Endothelial cell of umbilical vein (primary cell): ENCODE results near the gene ANKRD44. TPM values are rescaled to one million over a fixed set of nuclear protein-coding genes. Genes with fewer than 3 reads are reported as not detected.

ENCODE experiments used
- BruUV-seq: library from RNA; stranded (reverse); fragments of 400-500 nt; replicated peaks from 2 replicates; lab custom pipeline; 2021; lab: Mats Ljungman, UMichigan
- CTCF ChIA-PET: fragments of 300-600, 350-600 bp; sonication (Branson Sonifier 250); formaldehyde crosslinking; loops from one replicate; lab custom pipeline; 2021; ENCODE audit warnings: antibody characterized with exemption, inconsistent platforms; lab: Charles Lee
- POLR2A ChIA-PET: fragments of 300-600, 350-600 bp; sonication (Branson Sonifier 250); formaldehyde crosslinking; loops from one replicate; lab custom pipeline; 2021; ENCODE audit warnings: antibody characterized with exemption, inconsistent platforms; lab: Charles Lee
- DNase-seq: peaks from one replicate; pipeline ENCODE4 v3.0.0-alpha.2; 2011; ENCODE audit warnings: low read depth, low spot score
- FAIRE-seq: peaks from 2 replicates; lab custom pipeline; 2011; peaks lifted over from hg19 to GRCh38; lab: Jason Lieb, UNC
- H2AFZ ChIP-seq: 2 replicates; pipeline ENCODE4 v1.6.0; 2012; ENCODE audit warnings: low read depth, low read length, control low read depth, inconsistent platforms
- H3K27ac ChIP-seq: 2 replicates; pipeline ENCODE4 v1.5.1; 2011; ENCODE audit warnings: low read depth, mild to moderate bottlenecking, control low read depth, low read length, moderate library complexity; ENCODE audit not compliant: insufficient read depth
- H3K27me3 ChIP-seq, 2 experiments: 2 replicates each; pipeline versions ENCODE4 v1.6.0 to v1.6.1; 2011; ENCODE audit warnings: low read length in 2 of 2, mixed read lengths in 1 of 2; ENCODE audit not compliant: control insufficient read depth in 2 of 2, insufficient read depth in 2 of 2
- H3K36me3 ChIP-seq, 2 experiments: 2 replicates in 1 of 2; 3 replicates in 1 of 2; pipeline ENCODE4 v1.5.1; 2011; ENCODE audit warnings: low read length in 2 of 2, mild to moderate bottlenecking in 1 of 2, moderate library complexity in 1 of 2; ENCODE audit not compliant: control insufficient read depth in 2 of 2, insufficient read depth in 2 of 2; ENCODE audit errors: extremely low read depth in 1 of 2
- H3K4me1 ChIP-seq: 3 replicates; pipeline ENCODE4 v1.5.1; 2011; ENCODE audit warnings: mild to moderate bottlenecking, low read length; ENCODE audit not compliant: control insufficient read depth, insufficient read depth; ENCODE audit errors: extremely low read depth
- H3K4me2 ChIP-seq: 2 replicates; pipeline ENCODE4 v1.6.1; 2011; ENCODE audit warnings: low read length, control low read depth, mixed read lengths; ENCODE audit not compliant: insufficient read depth
- H3K4me3 ChIP-seq, 3 experiments: fragments of 200-600 bp in 1 of 3; sonication (generic), shearing (Covaris generic) in 1 of 3; replicated peaks in 1 of 3; 2 replicates each; pipeline ENCODE4 v1.5.1; 2011 to 2016; ENCODE audit warnings: control low read depth in 3 of 3, low read length in 3 of 3, mild to moderate bottlenecking in 2 of 3, inconsistent platforms in 1 of 3, low read depth in 1 of 3, moderate library complexity in 1 of 3; ENCODE audit not compliant: insufficient read depth in 1 of 3
- H3K79me2 ChIP-seq: 2 replicates; pipeline ENCODE4 v1.6.0; 2012; ENCODE audit warnings: low read length, inconsistent platforms; ENCODE audit not compliant: control insufficient read depth, insufficient read depth
- H3K9ac ChIP-seq: replicated peaks from 2 replicates; pipeline ENCODE3; 2011; ENCODE audit warnings: low read length, control low read depth; ENCODE audit not compliant: insufficient read depth; ENCODE audit errors: extremely low read depth
- H3K9me1 ChIP-seq: replicated peaks from 3 replicates; pipeline ENCODE4 v1.6.0; 2011; ENCODE audit warnings: mild to moderate bottlenecking, low read length; ENCODE audit not compliant: control insufficient read depth, insufficient read depth; ENCODE audit errors: extremely low read depth
- H3K9me3 ChIP-seq: replicated peaks from 2 replicates; pipeline ENCODE4 v1.5.1; 2012; ENCODE audit warnings: low read length, inconsistent platforms; ENCODE audit not compliant: control insufficient read depth, insufficient read depth
- H4K20me1 ChIP-seq: replicated peaks from 2 replicates; pipeline ENCODE3; 2011; ENCODE audit warnings: mild to moderate bottlenecking, low read length; ENCODE audit not compliant: control insufficient read depth, insufficient read depth; ENCODE audit errors: extremely low read depth
- FOS ChIP-seq: IDR thresholded peaks from 2 replicates; pipeline ENCODE4 v1.6.1; 2011; ENCODE audit warnings: mild to moderate bottlenecking, low read length, moderate library complexity, borderline replicate concordance; ENCODE audit not compliant: insufficient read depth
- GATA2 ChIP-seq: IDR thresholded peaks from 2 replicates; pipeline ENCODE4 v1.7.0; 2011; ENCODE audit warnings: low read depth, mild to moderate bottlenecking, moderate library complexity, mixed read lengths, low read length; ENCODE audit not compliant: insufficient read length, insufficient read depth
- JUN ChIP-seq: IDR thresholded peaks from 2 replicates; pipeline ENCODE4 v1.6.1; 2011; ENCODE audit warnings: borderline replicate concordance, low read depth; ENCODE audit not compliant: insufficient read length, insufficient read depth
- MYC ChIP-seq: IDR thresholded peaks from one replicate; pipeline ENCODE4 v1.6.1; 2011; ENCODE audit warnings: mild to moderate bottlenecking, low read depth, low read length
- dilution Hi-C: fragments of 300-500 bp; cut with MboI; formaldehyde crosslinking; loops from one replicate; pipeline ENCODE4 v1.15.0; 2019; ENCODE audit warnings: low sequenced_read_pairs; ENCODE audit not compliant: extremely low pct_ligation_motif_present
- intact Hi-C: fragments of 100-400 bp; cut with micrococcal nuclease; formaldehyde crosslinking; loops from one replicate; pipeline ENCODE4 v1.10.0; 2022
- polyA plus RNA-seq, 4 experiments: library from polyadenylated mRNA; depleted of rRNA in 3 of 4; stranded (reverse) in 3 of 4; unstranded in 1 of 4; fragments of >200 nt; gene quantifications; 2 replicates each; pipeline versions ENCODE4 v1.2.1 to v1.2.3, GENCODE V29; 2011 to 2012; ENCODE audit warnings: missing spikeins in 1 of 4
- total RNA-seq: library from RNA; stranded (reverse); gene quantifications from 2 replicates; pipeline ENCODE4 v1.2.3, GENCODE V29; 2021
- TF ChIP-seq, protein P1 (sequence below): IDR thresholded peaks from 2 replicates; pipeline ENCODE4 v1.6.1; 2011; ENCODE audit not compliant: insufficient read depth, insufficient read length
- TF ChIP-seq, protein P2 (sequence below), 2 donors: IDR thresholded peaks; 1 replicate in 1 of 2; 2 replicates in 1 of 2; pipeline ENCODE4 v1.5.1; 2011; ENCODE audit warnings: low read length in 2 of 2, mild to moderate bottlenecking in 2 of 2, moderate library complexity in 2 of 2, control low read depth in 1 of 2, inconsistent platforms in 1 of 2, low read depth in 1 of 2; ENCODE audit not compliant: insufficient read depth in 1 of 2; ENCODE audit errors: extremely low read depth in 1 of 2

The ANKRD44 gene
- total and polyA plus RNA-seq, 2 donors (not counting 3 experiments of a cell fraction or from before 2014, with no cell fraction given): 3.4 to 6.1 TPM

DNA sequence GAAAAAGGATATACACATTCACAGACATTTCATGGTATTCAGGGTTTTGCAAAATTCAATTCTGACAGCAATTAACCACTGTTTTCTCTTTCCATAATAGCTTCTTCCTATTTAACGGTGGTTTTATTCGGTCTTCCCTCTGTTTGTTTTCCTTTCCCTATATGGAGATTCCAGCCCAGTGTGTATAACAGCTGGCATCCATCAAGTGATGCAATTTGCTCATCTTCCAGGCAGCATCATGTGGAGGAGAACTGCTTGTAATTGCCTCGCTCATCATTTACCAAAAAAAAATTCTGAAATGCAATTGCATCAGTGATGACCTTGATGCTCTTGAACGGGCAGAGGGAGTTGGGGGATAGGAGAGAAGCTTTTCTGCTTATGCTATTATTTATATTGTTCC lies 218.1 kb downstream of the ANKRD44 start:
- DNase-seq (no peak), FAIRE-seq (no peak)
- Histone ChIP-seq H4K20me1 (no peaks in the 10 kb centered on the region), H3K4me2 (no peak overlapping the region), H3K4me1 (no peaks in the 10 kb centered on the region), H2AFZ (no peak overlapping the region), H3K9ac (no peak overlapping the region), H3K27me3 (no peaks in the 10 kb centered on the region), H3K4me3 (no peak overlapping the region), H3K9me3 (no peaks in the 10 kb centered on the region), H3K36me3 (no peaks in the 10 kb centered on the region), H3K79me2 (no peaks in the 10 kb centered on the region), H3K27ac (no peak overlapping the region), H3K9me1 (no peaks in the 10 kb centered on the region)
- no TSS peak for BruUV-seq
- POLR2A ChIA-PET: no interaction called here
- CTCF ChIA-PET: interaction anchor here (1.0 kb wide), 1 partner anchor 21 kb away, joined by 3 read pairs; no protein-coding TSS in a partner anchor
- dilution Hi-C loops: no loop called here
- intact Hi-C loops: no loop called here
- TF ChIP-seq MYC: no peak
- TF ChIP-seq, protein P1, sequence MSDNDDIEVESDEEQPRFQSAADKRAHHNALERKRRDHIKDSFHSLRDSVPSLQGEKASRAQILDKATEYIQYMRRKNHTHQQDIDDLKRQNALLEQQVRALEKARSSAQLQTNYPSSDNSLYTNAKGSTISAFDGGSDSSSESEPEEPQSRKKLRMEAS: no peak
- TF ChIP-seq JUN: no peak

DNA sequence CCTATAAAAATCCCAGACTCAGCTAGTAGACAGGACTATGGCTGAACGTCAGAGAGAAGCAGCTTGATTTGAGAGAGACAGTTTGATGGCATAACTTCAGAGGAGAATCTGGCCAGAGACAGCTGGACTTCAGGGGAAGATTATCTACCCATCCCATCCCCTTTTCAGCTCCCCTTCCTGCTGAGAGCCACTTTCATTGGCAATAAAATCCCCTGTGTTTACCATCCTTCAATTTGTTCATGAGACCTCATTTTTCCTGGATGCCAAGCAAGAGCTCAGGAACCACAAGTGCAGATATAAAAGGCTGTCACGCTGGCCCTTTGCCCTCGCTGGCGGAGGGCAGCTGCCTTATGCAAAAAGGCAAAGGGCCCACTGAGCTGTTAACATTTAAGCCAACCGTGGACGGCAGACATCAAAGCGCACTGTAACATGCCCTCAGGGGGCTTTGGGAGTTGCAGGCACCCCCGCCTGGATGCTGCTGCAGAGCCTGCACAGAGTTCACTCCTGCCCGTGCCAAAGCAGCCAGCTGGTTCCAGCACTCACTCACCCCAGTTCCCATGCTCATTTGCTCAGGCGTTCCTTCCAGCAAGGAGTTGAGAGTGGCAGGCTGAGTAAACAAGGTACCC lies 219.7 kb downstream of the ANKRD44 start:
- Histone ChIP-seq H3K27ac (no peak overlapping the region), H3K4me3 (no peak overlapping the region), H3K27me3 (no peaks in the 10 kb centered on the region), H3K9me1 (no peaks in the 10 kb centered on the region), H3K4me2 (no peak overlapping the region), H3K4me1 (no peaks in the 10 kb centered on the region), H2AFZ (no peak overlapping the region), H3K36me3 (no peaks in the 10 kb centered on the region), H3K79me2 (no peaks in the 10 kb centered on the region), H4K20me1 (no peaks in the 10 kb centered on the region), H3K9me3 (no peaks in the 10 kb centered on the region), H3K9ac (no peak overlapping the region)
- FAIRE-seq (no peak), DNase-seq (no peak)
- dilution Hi-C loops (no loop called here), intact Hi-C loops (no loop called here)
- ChIA-PET CTCF (interaction anchor here (0.6 to 1.3 kb wide), 4 partner anchors 8 to 79 kb away, joined by 3 to 4 read pairs (median 4); no protein-coding TSS in a partner anchor), POLR2A (no interaction called here)
- no peak for TF ChIP-seq GATA2
- TF ChIP-seq, protein P1: no peak
- TF ChIP-seq, protein P2, sequence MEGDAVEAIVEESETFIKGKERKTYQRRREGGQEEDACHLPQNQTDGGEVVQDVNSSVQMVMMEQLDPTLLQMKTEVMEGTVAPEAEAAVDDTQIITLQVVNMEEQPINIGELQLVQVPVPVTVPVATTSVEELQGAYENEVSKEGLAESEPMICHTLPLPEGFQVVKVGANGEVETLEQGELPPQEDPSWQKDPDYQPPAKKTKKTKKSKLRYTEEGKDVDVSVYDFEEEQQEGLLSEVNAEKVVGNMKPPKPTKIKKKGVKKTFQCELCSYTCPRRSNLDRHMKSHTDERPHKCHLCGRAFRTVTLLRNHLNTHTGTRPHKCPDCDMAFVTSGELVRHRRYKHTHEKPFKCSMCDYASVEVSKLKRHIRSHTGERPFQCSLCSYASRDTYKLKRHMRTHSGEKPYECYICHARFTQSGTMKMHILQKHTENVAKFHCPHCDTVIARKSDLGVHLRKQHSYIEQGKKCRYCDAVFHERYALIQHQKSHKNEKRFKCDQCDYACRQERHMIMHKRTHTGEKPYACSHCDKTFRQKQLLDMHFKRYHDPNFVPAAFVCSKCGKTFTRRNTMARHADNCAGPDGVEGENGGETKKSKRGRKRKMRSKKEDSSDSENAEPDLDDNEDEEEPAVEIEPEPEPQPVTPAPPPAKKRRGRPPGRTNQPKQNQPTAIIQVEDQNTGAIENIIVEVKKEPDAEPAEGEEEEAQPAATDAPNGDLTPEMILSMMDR (IDR thresholded peaks at IDR 0.05; ENCODE audit: extremely low read depth in 1 of 2, insufficient read depth in 1 of 2, low read depth in 1 of 2, low read length in 2 of 2): no peak
- TF ChIP-seq JUN: no peak
- TF ChIP-seq FOS: no peak
- BruUV-seq: no TSS peak
